HT-29 (cell line): ENCODE data around the gene HLA-A. TPM values are rescaled to one million over a fixed set of nuclear protein-coding genes. Genes with fewer than 3 reads are reported as not detected.
A peak's percentile ranks its signal among the peaks of the same experiment; 100 is the strongest.
"Not testable (repeated sequence)": the region's sequence is repeated elsewhere in the genome, so short reads cannot be mapped to it uniquely, and the experiment has no call there.

Experiments used
- DNase-seq: peaks from one replicate; pipeline ENCODE4 v3.0.0-alpha.2; 2015; ENCODE audit warnings: low spot score
- total RNA-seq: library from RNA; depleted of rRNA; stranded (reverse); fragments of >200 nt; shearing (Covaris generic); gene quantifications from 2 replicates; pipeline ENCODE4 v1.2.3, GENCODE V29; 2014; rRNA removed

Gene HLA-A
- total RNA-seq: 856 and 869 TPM in 2 replicates

DNA sequence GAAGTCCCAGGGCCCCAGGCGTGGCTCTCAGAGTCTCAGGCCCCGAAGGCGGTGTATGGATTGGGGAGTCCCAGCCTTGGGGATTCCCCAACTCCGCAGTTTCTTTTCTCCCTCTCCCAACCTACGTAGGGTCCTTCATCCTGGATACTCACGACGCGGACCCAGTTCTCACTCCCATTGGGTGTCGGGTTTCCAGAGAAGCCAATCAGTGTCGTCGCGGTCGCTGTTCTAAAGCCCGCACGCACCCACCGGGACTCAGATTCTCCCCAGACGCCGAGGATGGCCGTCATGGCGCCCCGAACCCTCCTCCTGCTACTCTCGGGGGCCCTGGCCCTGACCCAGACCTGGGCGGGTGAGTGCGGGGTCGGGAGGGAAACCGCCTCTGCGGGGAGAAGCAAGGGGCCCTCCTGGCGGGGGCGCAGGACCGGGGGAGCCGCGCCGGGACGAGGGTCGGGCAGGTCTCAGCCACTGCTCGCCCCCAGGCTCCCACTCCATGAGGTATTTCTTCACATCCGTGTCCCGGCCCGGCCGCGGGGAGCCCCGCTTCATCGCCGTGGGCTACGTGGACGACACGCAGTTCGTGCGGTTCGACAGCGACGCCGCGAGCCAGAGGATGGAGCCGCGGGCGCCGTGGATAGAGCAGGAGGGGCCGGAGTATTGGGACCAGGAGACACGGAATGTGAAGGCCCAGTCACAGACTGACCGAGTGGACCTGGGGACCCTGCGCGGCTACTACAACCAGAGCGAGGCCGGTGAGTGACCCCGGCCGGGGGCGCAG lies at the start of gene HLA-A:
Gene HLA-A, plus strand, starts transcription at position 258 of the 778 bp plus-strand sequence. Its CDS starts 22 bp downstream, at position 280.
- peak; percentile 96 for DNase-seq

DNA sequence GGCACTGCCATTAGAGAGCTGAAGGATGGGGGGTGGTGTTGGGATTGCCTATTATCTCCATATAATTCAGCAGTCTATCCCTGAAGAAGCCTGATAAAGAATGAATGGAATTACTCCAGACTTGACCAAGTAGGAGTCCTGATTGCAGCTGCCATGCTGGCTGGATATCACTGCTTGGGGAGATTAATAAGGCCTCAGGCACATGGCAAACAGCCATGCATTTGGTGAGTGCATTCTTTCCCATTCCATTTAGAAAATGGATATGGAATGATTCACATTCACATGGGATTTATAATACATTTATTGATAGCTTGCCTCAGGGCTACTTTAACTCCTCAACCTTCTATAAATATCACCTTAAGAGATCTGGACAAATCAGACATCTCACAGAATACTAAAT lies 49.6 kb upstream of the HLA-A start:
- no peak for DNase-seq

DNA sequence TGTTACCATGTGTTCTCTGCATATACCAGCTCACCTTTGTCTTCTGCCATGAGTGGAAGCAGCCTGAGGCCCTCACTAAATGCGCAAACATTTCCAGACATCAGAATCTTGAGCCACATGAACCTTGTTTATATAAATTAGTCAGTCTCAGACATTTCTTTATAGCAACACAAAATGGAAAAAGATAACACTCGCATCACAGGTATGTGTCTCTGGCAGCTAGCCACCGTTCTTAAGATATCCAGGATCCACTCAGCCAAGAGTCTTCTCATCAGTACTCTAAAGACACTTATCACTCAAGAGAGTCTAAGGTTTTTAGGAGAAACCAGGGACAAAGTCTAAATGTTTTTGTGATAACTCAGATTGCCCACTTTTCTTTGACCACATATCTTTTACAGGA lies 43.1 kb upstream of the HLA-A start:
- DNase-seq: no peak

DNA sequence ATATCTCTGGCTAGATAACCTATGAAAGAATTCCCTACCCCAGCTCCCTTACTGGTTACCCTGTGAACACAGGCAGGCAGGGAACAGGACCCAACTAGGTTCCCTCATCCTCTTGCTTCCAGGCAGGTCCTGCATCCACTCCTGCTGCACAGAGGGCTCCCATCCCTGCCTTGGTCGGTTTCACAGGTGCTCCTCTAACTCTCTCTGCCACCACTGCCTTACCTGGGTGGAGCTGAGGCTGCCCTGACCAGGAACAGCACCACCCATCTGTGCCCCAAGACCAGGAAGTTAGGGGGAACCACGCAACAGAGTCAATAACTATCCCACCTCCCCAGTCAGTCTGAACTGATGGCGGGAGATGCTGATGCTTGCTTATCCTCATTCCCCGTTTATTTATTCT lies 37.0 kb upstream of the HLA-A start:
- no peak for DNase-seq

DNA sequence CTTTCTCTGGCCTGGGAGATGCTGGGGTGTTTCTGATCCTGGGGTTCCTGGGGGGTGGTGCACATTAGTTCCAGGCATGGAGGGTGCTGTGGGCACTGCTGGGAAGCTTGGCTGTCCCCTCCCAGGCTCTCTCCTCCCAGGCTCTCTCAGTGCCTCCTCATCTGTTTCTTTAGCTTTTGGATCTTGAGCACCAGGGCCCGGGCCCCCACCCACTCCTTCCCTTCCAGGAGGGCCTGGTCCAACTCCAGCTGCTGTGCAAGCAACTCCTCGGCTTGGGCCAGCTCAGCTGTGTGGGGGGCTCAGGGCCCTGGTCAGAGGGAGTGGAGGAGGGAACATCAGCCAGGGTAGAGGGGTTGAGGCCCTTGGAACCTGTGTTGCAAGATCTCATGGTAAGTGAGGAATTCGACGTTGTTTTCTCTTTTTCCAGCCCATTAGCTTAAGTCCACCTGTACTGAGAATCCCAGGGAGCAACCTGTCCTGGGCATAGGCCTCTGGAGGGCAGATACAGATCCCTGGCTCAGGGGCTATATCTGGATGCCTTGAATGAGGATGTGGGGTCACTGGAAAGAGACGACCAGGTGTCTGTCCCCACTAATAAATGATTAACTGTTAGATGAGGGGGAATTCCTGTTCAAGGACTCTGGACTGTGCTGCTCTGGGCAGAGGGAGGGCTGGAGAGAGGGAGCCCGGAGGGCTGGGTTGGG lies 34.5 kb upstream of the HLA-A start:
- no peak for DNase-seq

DNA sequence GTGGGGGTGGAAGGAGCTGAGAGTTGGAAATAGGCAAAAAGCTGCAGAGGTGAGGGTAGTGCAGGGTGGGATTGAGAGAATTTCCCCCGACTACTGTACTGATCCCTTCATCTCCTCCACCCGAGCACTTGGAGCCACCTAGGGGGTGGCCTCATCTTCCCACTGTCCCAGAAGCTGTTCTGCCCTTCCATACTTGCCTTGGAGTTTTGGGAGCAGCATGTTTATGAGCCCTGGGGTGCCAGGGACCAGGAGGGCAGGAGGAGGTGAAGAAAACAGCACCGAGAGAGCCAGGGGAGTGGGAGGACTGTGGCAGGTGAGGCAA lies 34.0 kb upstream of the HLA-A start:
- no peak for DNase-seq

- DNase-seq: no peak
Measured at GRCh38 chr6:29908710-29909109, 33.6 kb upstream of the HLA-A start.

DNA sequence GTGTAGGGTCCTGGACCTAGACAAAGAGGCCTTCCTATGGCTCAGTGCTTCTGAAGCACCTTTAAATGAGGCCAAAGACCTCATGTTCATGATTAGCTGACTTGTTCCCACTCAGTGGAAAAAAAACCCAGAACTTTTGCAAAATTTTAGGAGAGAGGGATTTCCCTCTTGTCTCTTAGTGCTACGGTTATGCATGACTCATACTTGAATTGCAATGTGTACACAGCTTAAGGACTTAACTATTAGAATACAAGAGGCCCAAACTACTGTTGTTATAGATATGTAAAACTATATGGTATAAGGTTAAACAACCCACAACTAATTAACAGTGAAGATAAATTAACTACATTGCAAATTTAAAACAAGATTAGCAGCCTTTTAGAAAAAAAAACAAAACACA lies 32.3 kb upstream of the HLA-A start:
- DNase-seq: no peak

GRCh38 chr6:29912840-29913239 lies 29.5 kb upstream of the HLA-A start:
- no peak for DNase-seq

- DNase-seq: no peak
Measured at GRCh38 chr6:29916741-29917140, 25.6 kb upstream of the HLA-A start.

GRCh38 chr6:29917857-29918256 lies 24.5 kb upstream of the HLA-A start:
- no peak for DNase-seq

GRCh38 chr6:29919506-29920445 lies 22.6 kb upstream of the HLA-A start:
- no peak for DNase-seq

DNA sequence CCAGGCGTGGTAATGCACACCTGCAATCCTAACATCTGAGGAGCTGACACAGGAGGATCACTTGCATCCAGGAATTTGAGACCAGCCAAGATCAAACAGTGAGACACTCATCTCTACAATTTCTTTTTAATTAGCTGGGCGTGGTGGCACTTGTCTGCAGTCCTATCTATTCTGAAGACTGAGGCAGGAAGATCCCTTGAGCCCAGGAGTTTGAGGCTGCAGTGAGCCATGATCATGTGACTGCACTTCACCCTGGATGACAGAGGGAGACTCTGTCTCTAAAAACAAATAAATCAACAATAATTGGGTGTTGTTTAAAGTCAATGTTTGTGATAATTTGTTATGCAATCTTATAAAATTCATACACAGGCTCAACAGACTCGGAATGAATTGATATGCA lies 18.0 kb upstream of the HLA-A start:
- no peak for DNase-seq

- DNase-seq: no peak
Measured at GRCh38 chr6:29924731-29925130, 17.6 kb upstream of the HLA-A start.

DNA sequence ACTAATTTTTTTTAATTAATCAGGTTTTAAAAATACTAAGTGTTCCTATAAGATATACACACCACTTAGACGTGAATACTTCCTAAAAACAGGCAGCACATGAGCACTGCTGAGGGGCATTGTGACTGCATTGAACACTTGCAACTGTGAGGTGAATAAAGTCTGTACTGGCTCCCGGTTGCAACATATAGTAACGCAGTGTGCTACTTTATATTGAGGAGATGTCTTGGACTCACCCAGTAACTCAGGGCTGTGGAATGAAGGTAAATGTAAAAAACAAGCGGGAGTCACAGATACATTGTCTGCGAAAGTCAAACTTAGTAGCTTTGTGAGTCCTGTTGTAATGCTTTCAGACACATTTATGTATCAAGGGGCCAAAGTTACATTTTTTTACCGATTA lies 17.0 kb upstream of the HLA-A start:
- no peak for DNase-seq

DNA sequence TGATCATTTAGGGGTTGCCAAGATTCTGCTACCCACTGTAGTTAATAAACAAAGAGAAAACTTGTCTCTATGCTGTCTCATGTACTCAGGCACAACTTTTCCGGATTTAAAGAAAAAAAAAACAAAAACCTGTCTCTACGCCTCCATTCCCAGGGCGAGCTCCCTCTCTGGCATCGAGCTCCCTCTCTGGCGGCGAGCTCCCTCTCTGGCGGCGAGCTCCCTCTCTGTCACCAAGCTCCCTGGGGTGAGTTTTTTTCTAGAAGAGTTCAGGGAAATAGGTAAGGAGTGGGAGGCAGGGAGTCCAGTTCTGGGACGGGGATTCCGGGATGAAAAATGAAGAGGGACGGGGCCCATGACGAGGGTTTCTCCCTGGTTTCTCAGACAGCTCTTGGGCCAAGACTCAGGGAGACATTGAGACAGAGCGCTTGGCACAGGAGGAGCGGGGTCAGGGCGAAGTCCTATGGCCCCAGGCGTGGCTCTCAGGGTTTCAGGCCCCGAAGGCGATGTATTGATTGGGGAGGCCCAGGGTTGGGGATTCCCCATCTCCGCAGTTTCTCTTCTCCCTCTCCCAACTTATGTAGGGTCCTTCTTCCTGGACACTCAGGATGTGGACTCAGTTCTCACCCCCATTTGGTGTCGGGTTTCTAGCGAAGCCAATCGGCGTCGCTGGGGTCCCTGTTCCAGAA lies 16.5 kb upstream of the HLA-A start:
- no peak for DNase-seq

DNA sequence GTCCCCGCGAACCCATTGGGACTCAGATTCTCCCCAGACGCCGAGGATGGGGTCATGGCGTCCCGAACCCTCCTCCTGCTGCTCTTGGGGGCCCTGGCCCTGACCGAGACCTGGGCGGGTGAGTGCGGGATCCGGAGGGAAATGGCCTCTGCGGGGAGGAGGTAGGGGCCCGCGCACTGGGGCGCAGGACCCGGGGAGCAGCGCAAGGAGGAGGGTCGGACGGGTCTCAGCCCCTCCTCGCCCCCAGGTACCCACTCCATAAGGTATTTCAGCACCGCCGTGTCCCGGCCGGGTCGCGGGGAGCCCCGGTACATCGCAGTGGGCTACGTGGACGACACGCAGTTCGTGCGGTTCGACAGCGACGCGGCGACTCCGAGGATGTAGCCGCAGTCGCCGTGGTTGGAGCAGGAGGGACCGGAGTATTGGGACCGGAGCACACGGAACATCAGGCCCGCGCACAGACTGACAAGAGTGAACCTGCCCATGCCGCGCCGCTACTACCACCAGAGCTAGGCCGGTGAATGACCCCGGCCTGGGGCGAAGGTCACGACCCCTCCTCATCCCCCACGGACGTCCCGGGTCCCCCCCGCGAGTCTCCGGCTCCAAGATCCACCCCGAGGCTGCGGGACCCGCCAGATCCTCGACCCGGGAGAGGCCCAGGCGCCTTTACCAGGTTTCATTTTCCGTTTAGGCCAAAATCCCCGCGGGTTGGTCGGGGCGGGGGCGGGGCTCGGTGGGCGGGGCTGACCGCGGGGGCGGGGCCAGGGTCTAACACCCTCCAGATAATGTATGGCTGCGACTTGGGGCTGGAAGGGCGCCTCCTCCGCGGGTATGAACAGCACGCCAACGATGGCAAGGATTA lies 15.7 kb upstream of the HLA-A start:
- DNase-seq: no peak

- DNase-seq: no peak
Measured at GRCh38 chr6:29927275-29927569, 15.1 kb upstream of the HLA-A start.

GRCh38 chr6:29927841-29928388 lies 14.4 kb upstream of the HLA-A start:
- DNase-seq: no peak

DNA sequence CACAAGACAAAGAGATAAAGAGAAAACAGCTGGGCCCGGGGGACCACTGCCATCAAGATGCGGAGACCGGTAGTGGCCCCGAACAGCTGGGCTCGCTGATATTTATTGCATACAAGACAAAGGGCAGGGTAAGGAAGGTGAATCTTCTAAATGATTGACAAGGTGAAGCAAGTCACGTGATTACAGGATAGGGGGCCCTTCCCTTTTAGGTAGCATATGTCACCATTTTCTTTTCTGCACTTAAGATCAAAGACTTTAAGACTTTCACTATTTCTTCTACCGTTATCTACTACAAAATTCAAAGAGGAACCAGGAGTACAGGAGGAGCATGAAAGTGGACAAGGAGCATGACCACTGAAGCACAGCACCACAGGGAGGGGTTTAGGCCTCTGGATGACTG lies 12.3 kb upstream of the HLA-A start:
- not testable (repeated sequence) for DNase-seq

DNA sequence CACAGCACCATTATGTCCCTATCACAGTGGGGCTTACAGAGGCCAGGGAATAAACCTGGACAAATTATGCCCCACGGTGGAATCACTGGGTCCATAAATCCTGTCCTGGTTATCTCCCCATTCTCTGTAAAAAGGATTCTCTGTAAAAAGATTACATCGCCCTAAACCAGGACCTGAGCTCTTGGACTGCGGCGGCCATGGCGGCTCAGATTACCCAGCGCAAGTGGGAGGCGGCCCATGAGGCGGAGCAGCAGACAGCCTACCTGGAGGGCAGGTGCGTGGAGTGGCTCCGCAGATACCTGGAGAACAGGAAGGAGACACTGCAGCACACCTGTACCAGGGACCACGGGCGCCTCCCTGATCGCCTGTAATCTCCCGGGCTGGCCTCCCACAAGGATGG lies 8.4 kb upstream of the HLA-A start:
- no peak for DNase-seq
